DOHH2 (cell line): Measurements from ENCODE around the gene S100PBP.

Experiments
- H3F3A ChIP-seq: fragments of 200-600 bp; sonication (generic), shearing (Covaris generic); 2 replicates; pipeline ENCODE4 v1.6.0; 2016; ENCODE audit warnings: antibody characterized with exemption, mild to moderate bottlenecking; ENCODE audit not compliant: control insufficient read depth, insufficient read depth
- H3K27ac ChIP-seq: fragments of 200-600 bp; sonication (generic); 2 replicates; pipeline ENCODE4 v1.5.1; 2014; ENCODE audit warnings: low read depth, mild to moderate bottlenecking, low read length, moderate library complexity
- H3K27me3 ChIP-seq: fragments of 200-600 bp; sonication (generic); 2 replicates; pipeline ENCODE4 v1.6.1; 2014; ENCODE audit warnings: mild to moderate bottlenecking, low read length, mixed read lengths; ENCODE audit not compliant: control insufficient read depth
- H3K36me3 ChIP-seq: fragments of 200-600 bp; sonication (generic); 2 replicates; pipeline ENCODE4 v1.6.1; 2014; ENCODE audit warnings: mild to moderate bottlenecking, low read length, moderate library complexity, mixed read lengths; ENCODE audit not compliant: control insufficient read depth
- H3K4me1 ChIP-seq: fragments of 200-600 bp; sonication (generic); 2 replicates; pipeline ENCODE4 v1.6.1; 2014; ENCODE audit warnings: mild to moderate bottlenecking, low read length, mixed read lengths; ENCODE audit not compliant: control insufficient read depth
- H3K4me2 ChIP-seq: fragments of 200-600 bp; sonication (generic); 2 replicates; pipeline ENCODE4 v1.6.0; 2014; ENCODE audit warnings: mild to moderate bottlenecking, low read length, moderate library complexity
- H3K4me3 ChIP-seq: fragments of 200-600 bp; sonication (generic); 2 replicates; pipeline ENCODE4 v1.5.1; 2014; ENCODE audit warnings: mild to moderate bottlenecking, low read length, mixed read lengths
- H3K79me2 ChIP-seq: fragments of 200-600 bp; sonication (generic); 2 replicates; pipeline ENCODE4 v1.6.1; 2014; ENCODE audit warnings: mild to moderate bottlenecking, low read length, mixed read lengths; ENCODE audit not compliant: control insufficient read depth
- H3K9me2 ChIP-seq: fragments of 200-600 bp; sonication (generic); replicated peaks from 2 replicates; pipeline ENCODE4 v1.6.1; 2014; ENCODE audit warnings: mild to moderate bottlenecking, low read length, mixed read lengths; ENCODE audit not compliant: control insufficient read depth
- H3K9me3 ChIP-seq: fragments of 200-600 bp; sonication (generic); 2 replicates; pipeline ENCODE4 v1.6.1; 2014; ENCODE audit warnings: antibody characterized with exemption, low read length, mixed read lengths; ENCODE audit not compliant: control insufficient read depth, insufficient read depth
- H4K20me1 ChIP-seq: fragments of 200-600 bp; sonication (generic); 2 replicates; pipeline ENCODE4 v1.6.0; 2014; ENCODE audit warnings: low read depth, mild to moderate bottlenecking, antibody characterized with exemption, low read length, moderate library complexity; ENCODE audit not compliant: control insufficient read depth, insufficient read depth
- EZH2phosphoT487 ChIP-seq: fragments of 200-600 bp; sonication (generic); IDR thresholded peaks from 2 replicates; pipeline ENCODE4 v1.6.1; 2017; ENCODE audit warnings: borderline replicate concordance, mild to moderate bottlenecking, antibody characterized with exemption, low read length, moderate library complexity, mixed read lengths
- TF ChIP-seq, protein P1 (sequence below): fragments of 200-600 bp; sonication (generic); IDR thresholded peaks from one replicate; pipeline ENCODE4 v1.5.1; 2014; ENCODE audit warnings: antibody characterized with exemption, mild to moderate bottlenecking, low read depth, low read length; ENCODE audit not compliant: poor library complexity, severe bottlenecking

Gene S100PBP

DNA sequence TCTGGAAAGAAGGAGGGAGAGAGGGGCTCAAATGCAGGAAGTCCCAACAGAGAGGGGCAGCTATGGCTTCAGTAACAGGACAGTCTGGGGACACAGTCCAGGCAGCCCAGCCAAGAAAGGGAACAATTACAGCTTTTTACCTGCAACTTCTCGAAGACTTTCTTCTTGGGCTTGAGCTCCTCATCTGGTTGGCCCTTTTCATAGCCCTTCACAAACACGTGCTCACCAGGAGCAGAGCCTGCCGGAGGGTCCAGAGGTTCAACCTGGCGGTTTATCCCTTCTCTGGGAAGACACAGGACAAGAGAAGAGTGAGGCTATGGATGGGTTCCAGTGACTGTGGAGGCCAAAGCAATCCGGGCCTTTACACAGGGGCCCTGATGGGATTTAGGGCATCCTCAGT, 38.2 kb upstream of the S100PBP start:
- no peaks in the 10 kb centered on the region for H3K4me1 ChIP-seq
- TF ChIP-seq, protein P1, sequence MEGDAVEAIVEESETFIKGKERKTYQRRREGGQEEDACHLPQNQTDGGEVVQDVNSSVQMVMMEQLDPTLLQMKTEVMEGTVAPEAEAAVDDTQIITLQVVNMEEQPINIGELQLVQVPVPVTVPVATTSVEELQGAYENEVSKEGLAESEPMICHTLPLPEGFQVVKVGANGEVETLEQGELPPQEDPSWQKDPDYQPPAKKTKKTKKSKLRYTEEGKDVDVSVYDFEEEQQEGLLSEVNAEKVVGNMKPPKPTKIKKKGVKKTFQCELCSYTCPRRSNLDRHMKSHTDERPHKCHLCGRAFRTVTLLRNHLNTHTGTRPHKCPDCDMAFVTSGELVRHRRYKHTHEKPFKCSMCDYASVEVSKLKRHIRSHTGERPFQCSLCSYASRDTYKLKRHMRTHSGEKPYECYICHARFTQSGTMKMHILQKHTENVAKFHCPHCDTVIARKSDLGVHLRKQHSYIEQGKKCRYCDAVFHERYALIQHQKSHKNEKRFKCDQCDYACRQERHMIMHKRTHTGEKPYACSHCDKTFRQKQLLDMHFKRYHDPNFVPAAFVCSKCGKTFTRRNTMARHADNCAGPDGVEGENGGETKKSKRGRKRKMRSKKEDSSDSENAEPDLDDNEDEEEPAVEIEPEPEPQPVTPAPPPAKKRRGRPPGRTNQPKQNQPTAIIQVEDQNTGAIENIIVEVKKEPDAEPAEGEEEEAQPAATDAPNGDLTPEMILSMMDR, result no peak
- no peak for TF ChIP-seq EZH2phosphoT487
- H3K9me2 ChIP-seq, result no peaks in the 10 kb centered on the region
- H3K4me2 ChIP-seq, result no peak overlapping the region
- no peaks in the 10 kb centered on the region for H3K9me3 ChIP-seq
- no peaks in the 10 kb centered on the region for H3K27me3 ChIP-seq
- H3F3A ChIP-seq, result peaks cover 5% of the 10 kb centered on the region; the same call in 1 of the 2 replicates
- H3K27ac ChIP-seq, result no peak overlapping the region
- no peak overlapping the region for H3K4me3 ChIP-seq
- H3K79me2 ChIP-seq, result no peaks in the 10 kb centered on the region
- peaks cover 84% of the 10 kb centered on the region for H3K36me3 ChIP-seq
- H4K20me1 ChIP-seq, result no peaks in the 10 kb centered on the region

DNA sequence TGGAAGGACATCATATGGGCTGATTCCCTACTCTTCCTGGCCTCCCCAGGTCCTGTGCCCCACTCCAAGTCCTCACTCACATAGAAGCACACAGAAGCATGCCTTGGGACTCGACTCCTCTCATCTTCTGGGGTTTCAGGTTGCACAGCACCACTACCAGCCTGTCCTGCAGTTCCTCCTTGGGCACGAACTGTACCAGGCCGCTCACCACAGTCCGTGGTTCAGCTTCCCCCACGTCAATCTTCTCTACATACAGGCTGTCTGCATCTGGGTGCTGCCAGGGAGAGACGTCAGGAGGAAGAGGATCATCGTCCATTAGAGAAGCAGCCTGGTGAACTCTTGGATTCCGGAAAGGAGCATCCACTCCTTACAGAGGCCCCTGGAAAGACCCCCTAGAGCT, 37.4 kb upstream of the S100PBP start:
- Histone ChIP-seq H3K9me3 (no peaks in the 10 kb centered on the region), H3K4me2 (no peak overlapping the region), H3K36me3 (peaks cover 88% of the 10 kb centered on the region), H3K4me3 (no peak overlapping the region), H3F3A (peaks cover 5% of the 10 kb centered on the region; the same call in 1 of the 2 replicates), H4K20me1 (no peaks in the 10 kb centered on the region), H3K27me3 (no peaks in the 10 kb centered on the region), H3K79me2 (no peaks in the 10 kb centered on the region), H3K9me2 (no peaks in the 10 kb centered on the region), H3K4me1 (no peaks in the 10 kb centered on the region), H3K27ac (no peak overlapping the region)
- TF ChIP-seq, protein P1, result no peak
- no peak for TF ChIP-seq EZH2phosphoT487

DNA sequence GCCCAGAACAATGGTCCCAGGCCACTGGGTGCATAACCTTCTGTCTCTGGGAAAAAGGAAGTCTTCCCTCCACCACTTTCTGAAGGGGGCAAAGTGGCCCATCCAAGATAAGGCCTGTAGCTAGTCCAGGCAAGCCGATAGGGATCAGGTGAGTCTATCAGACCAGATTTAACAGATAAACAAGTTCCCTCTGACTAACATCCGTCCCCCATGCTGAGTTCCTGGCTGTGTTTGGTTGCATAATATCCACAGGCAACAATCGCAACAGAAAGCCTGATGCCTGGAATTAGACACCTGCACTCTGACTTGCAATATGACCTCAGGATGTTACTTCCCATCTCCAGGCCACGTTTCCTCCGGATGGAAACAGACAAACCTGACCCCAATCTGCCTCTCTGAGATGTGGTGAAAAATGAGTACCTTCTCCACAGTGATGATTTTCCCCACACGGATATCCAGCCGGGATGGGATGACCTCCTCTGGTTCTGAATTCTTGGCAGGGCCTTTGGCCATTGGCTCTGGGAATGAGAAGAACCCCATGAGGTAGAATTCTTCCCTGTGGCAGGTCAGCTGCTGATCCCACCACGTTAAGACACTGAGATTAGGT, 36.7 kb upstream of the S100PBP start:
- H3K9me3 ChIP-seq, result no peaks in the 10 kb centered on the region
- H3K4me1 ChIP-seq, result no peaks in the 10 kb centered on the region
- H4K20me1 ChIP-seq, result no peaks in the 10 kb centered on the region
- no peak overlapping the region for H3K27ac ChIP-seq
- H3K27me3 ChIP-seq, result no peaks in the 10 kb centered on the region
- H3F3A ChIP-seq, result peaks cover under 1% of the 10 kb centered on the region; the same call in 1 of the 2 replicates
- no peak for TF ChIP-seq EZH2phosphoT487
- TF ChIP-seq, protein P1, result no peak
- H3K79me2 ChIP-seq, result no peaks in the 10 kb centered on the region
- peaks cover 84% of the 10 kb centered on the region for H3K36me3 ChIP-seq
- H3K9me2 ChIP-seq, result no peaks in the 10 kb centered on the region
- no peak overlapping the region for H3K4me3 ChIP-seq
- H3K4me2 ChIP-seq, result no peak overlapping the region
